HEK293 (cell line): ENCODE measurements around the gene GPR162.

Experiments used
- CTCF ChIP-seq: fragments of 450-650 bp; formaldehyde crosslinking; IDR thresholded peaks from 2 replicates; pipeline ENCODE4 v1.5.1; 2016; ENCODE audit warnings: missing biosample characterization, missing genetic modification characterization
- GLIS2 ChIP-seq: fragments of 450-650 bp; formaldehyde crosslinking; IDR thresholded peaks from 2 replicates; pipeline ENCODE4 v1.5.1; 2016; ENCODE audit warnings: missing biosample characterization, missing genetic modification characterization
- ZNF138 ChIP-seq: fragments of 450-650 bp; formaldehyde crosslinking; IDR thresholded peaks from 2 replicates; pipeline ENCODE4 v1.5.1; 2016; ENCODE audit warnings: missing biosample characterization, missing genetic modification characterization, borderline replicate concordance
- ZNF274 ChIP-seq, 2 experiments: fragments of 200-500 bp in 1 of 2; fragments of 450-650 bp in 1 of 2; sonication (Bioruptor generic) in 1 of 2; formaldehyde crosslinking in 1 of 2; IDR thresholded peaks; 2 replicates each; pipeline versions ENCODE4 v1.5.1 to v1.6.1; 2014 to 2016; ENCODE audit warnings: borderline replicate concordance in 1 of 2, inconsistent platforms in 1 of 2, low read length in 1 of 2, missing biosample characterization in 1 of 2, missing genetic modification characterization in 1 of 2
- ZNF707 ChIP-seq: fragments of 450-650 bp; formaldehyde crosslinking; IDR thresholded peaks from 2 replicates; pipeline ENCODE4 v1.5.1; 2016; ENCODE audit warnings: missing biosample characterization, missing genetic modification characterization

DNA sequence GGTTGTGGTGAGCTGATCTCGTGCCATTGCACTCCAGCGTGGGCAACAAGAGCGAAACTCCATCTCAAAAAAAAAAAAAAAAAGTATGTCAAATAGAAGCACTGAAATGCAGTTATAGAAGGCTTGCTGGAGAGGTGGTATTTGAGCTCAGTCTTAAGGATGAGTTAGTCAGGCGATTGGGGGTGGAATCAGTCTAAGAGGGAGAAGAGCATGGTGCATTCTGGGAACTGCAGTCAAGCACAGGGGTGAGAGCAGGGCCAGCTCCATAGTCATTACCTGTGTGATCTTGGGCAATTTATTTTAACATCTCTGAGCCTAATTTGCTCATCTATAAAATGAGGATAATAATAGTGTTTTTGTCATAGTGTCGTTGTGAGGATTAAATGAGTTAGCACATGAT, 13.3 kb downstream of the GPR162 start:
- TF ChIP-seq CTCF (tag by site-specific recombination) = no peak
- no peak for TF ChIP-seq ZNF274 (IDR thresholded peaks at IDR 0.05; ENCODE audit: low read length)
- no peak for TF ChIP-seq ZNF274 (tag by site-specific recombination; IDR thresholded peaks at IDR 0.05; ENCODE audit: borderline replicate concordance)
- no peak for TF ChIP-seq ZNF138 (tag by site-specific recombination)
- TF ChIP-seq GLIS2 (tag by site-specific recombination) = no peak
- no peak for TF ChIP-seq ZNF707 (tag by site-specific recombination)
